Measurements from ENCODE around the gene SWSAP1. TPM values are rescaled to one million over a fixed set of nuclear protein-coding genes. Genes with fewer than 3 reads are reported as not detected.

Gene SWSAP1
- total RNA-seq, 1 donor from 2014 or later = 1.7 TPM

GRCh38 chr19:11365557-11366117, 8.8 kb upstream of the SWSAP1 start:
- Mint-ChIP-seq H3K9me3 (ENCODE audit: unreplicated experiment) (no peaks in the 10 kb centered on the region), H3K27ac (ENCODE audit: unreplicated experiment) (no peak overlapping the region), H3K4me1 (ENCODE audit: low read depth, unreplicated experiment) (no peaks in the 10 kb centered on the region), H3K4me3 (ENCODE audit: unreplicated experiment) (no peak overlapping the region), H3K27me3 (ENCODE audit: low read depth, unreplicated experiment) (no peaks in the 10 kb centered on the region), H3K36me3 (ENCODE audit: low read depth, unreplicated experiment) (peaks cover 18% of the 10 kb centered on the region)
- H3K36me3 ChIP-seq (ENCODE audit: insufficient read depth, low read length) = no peaks in the 10 kb centered on the region
- H3K27ac ChIP-seq (ENCODE audit: low read depth, low read length) = no peak overlapping the region
- H3K4me1 ChIP-seq (ENCODE audit: insufficient read depth, low read length) = no peaks in the 10 kb centered on the region
- TF ChIP-seq EZH2 (IDR thresholded peaks at IDR 0.05; ENCODE audit: insufficient read depth, low read length) = no peak
- TF ChIP-seq CTCF (IDR thresholded peaks at IDR 0.05; ENCODE audit: insufficient read depth, low read depth, low read length) = no peak
- peaks cover 12% of the 10 kb centered on the region for H4K20me1 ChIP-seq (ENCODE audit: insufficient read depth, low read length)
- no peak for FAIRE-seq
- no peak overlapping the region for H3K4me2 ChIP-seq (ENCODE audit: low read length)
- H3K9ac ChIP-seq (ENCODE audit: low read length) = no peak overlapping the region
- no peaks in the 10 kb centered on the region for H3K9me3 ChIP-seq (ENCODE audit: insufficient read depth, low read depth, low read length)
- no peak overlapping the region for H3K4me3 ChIP-seq (ENCODE audit: insufficient read depth, low read depth, low read length)
- H3K27me3 ChIP-seq (ENCODE audit: insufficient read depth, low read length) = no peaks in the 10 kb centered on the region
- no peaks in the 10 kb centered on the region for H3K79me2 ChIP-seq (ENCODE audit: insufficient read depth, low read length)
- DNase-seq (ENCODE audit: low read depth) = no peak
- H2AFZ ChIP-seq (ENCODE audit: low read depth, low read length) = no peak overlapping the region

- H3K36me3 Mint-ChIP-seq (ENCODE audit: low read depth, unreplicated experiment) = peaks cover 15% of the 10 kb centered on the region
- no peaks in the 10 kb centered on the region for H3K9me3 Mint-ChIP-seq (ENCODE audit: unreplicated experiment)
- no peak for DNase-seq (ENCODE audit: low read depth)
- no peak for FAIRE-seq
- Histone ChIP-seq H3K79me2 (ENCODE audit: insufficient read depth, low read length) (no peaks in the 10 kb centered on the region), H2AFZ (ENCODE audit: low read depth, low read length) (no peak overlapping the region), H3K4me2 (ENCODE audit: low read length) (no peak overlapping the region), H4K20me1 (ENCODE audit: insufficient read depth, low read length) (peaks cover 7% of the 10 kb centered on the region), H3K36me3 (ENCODE audit: insufficient read depth, low read length) (no peaks in the 10 kb centered on the region), H3K27ac (ENCODE audit: low read depth, low read length) (no peak overlapping the region), H3K27me3 (ENCODE audit: insufficient read depth, low read length) (no peaks in the 10 kb centered on the region), H3K9me3 (ENCODE audit: insufficient read depth, low read depth, low read length) (no peaks in the 10 kb centered on the region), H3K4me1 (ENCODE audit: insufficient read depth, low read length) (no peaks in the 10 kb centered on the region), H3K4me3 (ENCODE audit: insufficient read depth, low read depth, low read length) (no peak overlapping the region), H3K9ac (ENCODE audit: low read length) (no peak overlapping the region)
- TF ChIP-seq CTCF (IDR thresholded peaks at IDR 0.05; ENCODE audit: insufficient read depth, low read depth, low read length) = no peak
- TF ChIP-seq EZH2 (IDR thresholded peaks at IDR 0.05; ENCODE audit: insufficient read depth, low read length) = no peak
- no peak overlapping the region for H3K27ac Mint-ChIP-seq (ENCODE audit: unreplicated experiment)
- no peaks in the 10 kb centered on the region for H3K27me3 Mint-ChIP-seq (ENCODE audit: low read depth, unreplicated experiment)
- H3K4me3 Mint-ChIP-seq (ENCODE audit: unreplicated experiment) = no peak overlapping the region
- H3K4me1 Mint-ChIP-seq (ENCODE audit: low read depth, unreplicated experiment) = no peaks in the 10 kb centered on the region
Measured at GRCh38 chr19:11367528-11367927, 6.9 kb upstream of the SWSAP1 start.

GRCh38 chr19:11370744-11371143, 3.7 kb upstream of the SWSAP1 start:
- H2AFZ ChIP-seq (ENCODE audit: low read depth, low read length) = no peak overlapping the region
- Mint-ChIP-seq H3K27ac (ENCODE audit: unreplicated experiment) (no peak overlapping the region), H3K4me3 (ENCODE audit: unreplicated experiment) (no peak overlapping the region), H3K4me1 (ENCODE audit: low read depth, unreplicated experiment) (peaks cover under 1% of the 10 kb centered on the region), H3K9me3 (ENCODE audit: unreplicated experiment) (no peaks in the 10 kb centered on the region), H3K36me3 (ENCODE audit: low read depth, unreplicated experiment) (peaks cover 8% of the 10 kb centered on the region), H3K27me3 (ENCODE audit: low read depth, unreplicated experiment) (no peaks in the 10 kb centered on the region)
- H3K9me3 ChIP-seq (ENCODE audit: insufficient read depth, low read depth, low read length) = no peaks in the 10 kb centered on the region
- no peak overlapping the region for H3K4me2 ChIP-seq (ENCODE audit: low read length)
- peaks cover under 1% of the 10 kb centered on the region for H4K20me1 ChIP-seq (ENCODE audit: insufficient read depth, low read length)
- DNase-seq (ENCODE audit: low read depth) (no peak), FAIRE-seq (no peak)
- H3K79me2 ChIP-seq (ENCODE audit: insufficient read depth, low read length) = no peaks in the 10 kb centered on the region
- no peak overlapping the region for H3K9ac ChIP-seq (ENCODE audit: low read length)
- H3K4me1 ChIP-seq (ENCODE audit: insufficient read depth, low read length) = peaks cover 18% of the 10 kb centered on the region
- H3K27ac ChIP-seq (ENCODE audit: low read depth, low read length) = no peak overlapping the region
- no peaks in the 10 kb centered on the region for H3K36me3 ChIP-seq (ENCODE audit: insufficient read depth, low read length)
- no peaks in the 10 kb centered on the region for H3K27me3 ChIP-seq (ENCODE audit: insufficient read depth, low read length)
- H3K4me3 ChIP-seq (ENCODE audit: insufficient read depth, low read depth, low read length) = no peak overlapping the region
- TF ChIP-seq CTCF (IDR thresholded peaks at IDR 0.05; ENCODE audit: insufficient read depth, low read depth, low read length) (no peak), EZH2 (IDR thresholded peaks at IDR 0.05; ENCODE audit: insufficient read depth, low read length) (no peak)

All from astrocyte (in vitro differentiated cells and primary cell).